Heart right ventricle (tissue), 16 donors: ENCODE results near the gene UNC5CL. TPM values are rescaled to one million over a fixed set of nuclear protein-coding genes. Genes with fewer than 3 reads are reported as not detected.
A peak's percentile ranks its signal among the peaks of the same experiment; 100 is the strongest.

Experiments
- ATAC-seq, 8 donors: fragments of 200-7000 bp; cut with Tn5 transposase; one replicate each; pipeline ENCODE4 v1.9.1; 2020; ENCODE audit warnings: mild to moderate bottlenecking in 8 of 8, moderate library complexity in 8 of 8, moderate number of reproducible peaks in 1 of 8
- DNase-seq, 2 donors: peaks; one replicate each; pipeline ENCODE4 v3.0.0-alpha.2; 2020
- H3K27ac ChIP-seq, 10 donors: fragments of 200-600 bp; sonication (generic) in 2 of 10; one replicate each; pipeline versions ENCODE4 v1.5.0 to v1.8.0; 2020 to 2022; ENCODE audit warnings: mild to moderate bottlenecking in 3 of 10
- H3K27me3 ChIP-seq, 7 donors: fragments of 200-600 bp; one replicate each; pipeline ENCODE4 v1.8.0; 2021 to 2022; ENCODE audit warnings: mild to moderate bottlenecking in 2 of 7
- H3K36me3 ChIP-seq, 9 donors: fragments of 200-600 bp; sonication (generic) in 1 of 9; one replicate each; pipeline versions ENCODE4 v1.5.0 to v1.8.0; 2020 to 2022; ENCODE audit warnings: mild to moderate bottlenecking in 2 of 9
- H3K4me1 ChIP-seq, 9 donors: fragments of 200-600 bp; sonication (generic) in 1 of 9; one replicate each; pipeline versions ENCODE4 v1.5.0 to v1.8.0; 2020 to 2022; ENCODE audit warnings: mild to moderate bottlenecking in 4 of 9
- H3K4me3 ChIP-seq, 10 donors: fragments of 200-600 bp; sonication (generic) in 2 of 10; one replicate each; pipeline versions ENCODE4 v1.5.0 to v1.8.0; 2020 to 2022; ENCODE audit warnings: mild to moderate bottlenecking in 7 of 10, moderate library complexity in 2 of 10
- H3K9me3 ChIP-seq, 11 donors: fragments of 200-600 bp in 10 of 11; sonication (generic) in 2 of 11; one replicate each; pipeline versions ENCODE4 v1.5.0 to v1.8.0; 2013 to 2022; ENCODE audit warnings: mild to moderate bottlenecking in 2 of 11, control low read depth in 1 of 11, moderate library complexity in 1 of 11
- whole genome bisulfite sequencing, 2 donors: extraction: QIAGEN DNeasy Blood & Tissue Kit; methylation state at CpG; one replicate each; pipeline ENCODE4 v1.1.7; 2013; ENCODE audit warnings: inconsistent platforms in 1 of 2; 5-methylcytosine and 5-hydroxymethylcytosine counted together
- intact Hi-C, 10 donors: fragments of 100-400 bp; cut with DNase I; formaldehyde crosslinking; loops; one replicate each; pipeline versions ENCODE4 v1.11.1 to v1.14.2; 2022
- polyA plus RNA-seq, 2 donors: library from polyadenylated mRNA; stranded (reverse); fragments of 200-250 nt; gene quantifications; one replicate each; pipeline ENCODE4 v1.2.3, GENCODE V29; 2013
- total RNA-seq, 10 donors: library from RNA; stranded (reverse); fragmentation: NEBNext Ultra II Directional in 3 of 10; extraction: Animal tissue kit (Norgen Biotek cat#: 25700) in 3 of 10; gene quantifications; one replicate each; pipeline versions ENCODE4 v1.2.1 to v1.2.4, GENCODE V29; 2021 to 2023
- TF ChIP-seq, protein P1 (sequence below), 9 donors: fragments of 200-600 bp; sonication (generic) in 2 of 9; IDR thresholded peaks; one replicate each; pipeline versions ENCODE4 v1.5.0 to v1.8.0; 2021 to 2022; ENCODE audit warnings: antibody characterized with exemption in 9 of 9, mild to moderate bottlenecking in 5 of 9, moderate library complexity in 1 of 9
- donor health status: Arrhythmogenic right ventricular cardiomyopathy.
- donor health status: ischemic (EF 13 %, LVEDD 7.1; RV severe dilation, severe dysfunction).
- donor health status: healthy with polysubstance abuse.
- donor health status: DM: no; HTN: yes; CAD: no.
- donor health status: DM: no; HTN: no; CAD: no.
- donor health status: ischemic (EF 25% LVEDD 6.9; RV normal size, moderate dysfunction).
- donor health status: ischemic (EF 25% LVEDD 5.7; RV mildly dilated, moderate dysfunction).
- donor health status: healthy.
- donor health status: DM: yes; HTN: yes; CAD: no.
- donor health status: Ischemic cardiomyopathy.
- donor health status: ischemic (EF 35%, LVEDD 5.7; RV mildly dilated, moderate dysfunction).
- donor health status: nonischemic (EF 11% LVEDD 7.7; RV severe dilation, severe dysfunction).
- donor health status: DM: yes; HTN: yes; CAD: no.
- donor health status: PGD.
- donor health status: ischemic (EF 29% LVEDD 5.4; RV normal size, mild dysfunction).
- donor health status: nonischemic (EF 23%, LVEDD 6.1; RV moderate dilation, normal function).

The UNC5CL gene
- total and polyA plus RNA-seq, 12 donors, result 0.19 to 1.9 (median 0.45) TPM

DNA sequence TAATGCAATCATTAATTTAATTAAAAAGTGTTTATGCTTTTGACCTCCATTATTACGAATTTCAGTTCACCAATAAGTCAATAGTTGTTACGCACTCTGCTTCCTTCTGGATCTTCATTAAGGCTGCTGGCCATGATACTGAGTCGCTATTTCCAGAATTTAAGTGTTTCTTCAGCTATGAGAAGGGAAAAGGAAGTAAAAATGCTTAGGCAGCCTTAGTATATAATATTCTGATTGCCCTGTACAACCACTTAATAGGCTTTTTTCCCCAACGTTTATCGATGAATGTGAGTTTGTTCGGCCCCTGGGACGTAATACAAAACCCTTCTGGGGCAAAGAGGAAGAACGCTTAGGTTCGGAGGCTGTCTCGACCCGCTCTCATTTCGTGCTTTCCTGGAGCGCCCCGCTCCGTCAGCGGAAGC is 32.5 kb upstream of the UNC5CL start:
- intact Hi-C loops, result loop anchor here in 2 of 10 donors (5.0 kb wide), 2 partner anchors 216 to 661 kb away; partner anchors contain the start of gene TREM1 (in 1 of the 2)
- TF ChIP-seq, protein P1, sequence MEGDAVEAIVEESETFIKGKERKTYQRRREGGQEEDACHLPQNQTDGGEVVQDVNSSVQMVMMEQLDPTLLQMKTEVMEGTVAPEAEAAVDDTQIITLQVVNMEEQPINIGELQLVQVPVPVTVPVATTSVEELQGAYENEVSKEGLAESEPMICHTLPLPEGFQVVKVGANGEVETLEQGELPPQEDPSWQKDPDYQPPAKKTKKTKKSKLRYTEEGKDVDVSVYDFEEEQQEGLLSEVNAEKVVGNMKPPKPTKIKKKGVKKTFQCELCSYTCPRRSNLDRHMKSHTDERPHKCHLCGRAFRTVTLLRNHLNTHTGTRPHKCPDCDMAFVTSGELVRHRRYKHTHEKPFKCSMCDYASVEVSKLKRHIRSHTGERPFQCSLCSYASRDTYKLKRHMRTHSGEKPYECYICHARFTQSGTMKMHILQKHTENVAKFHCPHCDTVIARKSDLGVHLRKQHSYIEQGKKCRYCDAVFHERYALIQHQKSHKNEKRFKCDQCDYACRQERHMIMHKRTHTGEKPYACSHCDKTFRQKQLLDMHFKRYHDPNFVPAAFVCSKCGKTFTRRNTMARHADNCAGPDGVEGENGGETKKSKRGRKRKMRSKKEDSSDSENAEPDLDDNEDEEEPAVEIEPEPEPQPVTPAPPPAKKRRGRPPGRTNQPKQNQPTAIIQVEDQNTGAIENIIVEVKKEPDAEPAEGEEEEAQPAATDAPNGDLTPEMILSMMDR (IDR thresholded peaks at IDR 0.05), result peak in 3 of 9 donors; percentile 30 to 41 (median 35)
- Histone ChIP-seq H3K4me1 (peaks cover 6 to 46% (median 38%) of the 10 kb centered on the region in 9 donors), H3K9me3 (no peaks in the 10 kb centered on the region), H3K4me3 (peak overlapping the region; percentile 48 to 98 (median 90)), H3K36me3 (peaks cover 0 to 42% (median 18%) of the 10 kb centered on the region in 9 donors), H3K27me3 (no peaks in the 10 kb centered on the region), H3K27ac (peak overlapping the region; percentile 96 to 100 (median 100))
- ATAC-seq (no peak), DNase-seq (peak in 1 of 2 donors; percentile 80)
- 0 to 1% methylated on average over 16 of the region's 16 CpGs for WGBS, 2 donors

DNA sequence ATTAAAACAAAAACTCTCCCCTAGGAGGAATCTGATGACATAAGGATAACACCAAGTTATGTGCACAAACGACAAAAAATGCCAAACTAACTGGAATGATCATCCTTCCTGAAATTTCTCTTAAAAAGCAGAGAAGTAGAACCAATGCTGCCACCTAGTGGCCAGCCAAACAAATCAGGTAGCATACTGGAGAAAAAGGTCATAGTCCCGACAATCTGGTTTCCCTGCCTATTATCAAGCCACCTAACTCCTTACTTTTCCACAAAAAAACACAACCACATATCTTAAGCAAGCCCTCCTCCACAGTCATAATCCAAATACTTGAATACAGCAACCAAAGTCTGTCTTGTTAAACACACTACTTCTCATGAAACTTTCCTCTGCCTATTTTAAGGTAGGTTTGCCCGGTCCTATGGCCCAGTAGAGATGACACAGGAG is 27.9 kb upstream of the UNC5CL start:
- DNase-seq (peak; percentile 43 to 69), ATAC-seq (no peak)
- Histone ChIP-seq H3K27me3 (no peaks in the 10 kb centered on the region), H3K9me3 (no peaks in the 10 kb centered on the region), H3K4me3 (no peak overlapping the region), H3K4me1 (peaks cover 0 to 53% (median 33%) of the 10 kb centered on the region in 9 donors), H3K27ac (peak overlapping the region in 1 of 10 donors; percentile 21), H3K36me3 (peaks cover 0 to 86% (median 37%) of the 10 kb centered on the region in 9 donors)
- WGBS, 2 donors, result 27% methylated on average over 3 of the region's 3 CpGs
- TF ChIP-seq, protein P1 (IDR thresholded peaks at IDR 0.05), result peak; percentile 80 to 90 (median 87)
- intact Hi-C loops, result loop anchor here in 7 of 10 donors (2.0 to 10.0 kb wide), 5 partner anchors 38 to 170 kb away; no protein-coding TSS in a partner anchor

DNA sequence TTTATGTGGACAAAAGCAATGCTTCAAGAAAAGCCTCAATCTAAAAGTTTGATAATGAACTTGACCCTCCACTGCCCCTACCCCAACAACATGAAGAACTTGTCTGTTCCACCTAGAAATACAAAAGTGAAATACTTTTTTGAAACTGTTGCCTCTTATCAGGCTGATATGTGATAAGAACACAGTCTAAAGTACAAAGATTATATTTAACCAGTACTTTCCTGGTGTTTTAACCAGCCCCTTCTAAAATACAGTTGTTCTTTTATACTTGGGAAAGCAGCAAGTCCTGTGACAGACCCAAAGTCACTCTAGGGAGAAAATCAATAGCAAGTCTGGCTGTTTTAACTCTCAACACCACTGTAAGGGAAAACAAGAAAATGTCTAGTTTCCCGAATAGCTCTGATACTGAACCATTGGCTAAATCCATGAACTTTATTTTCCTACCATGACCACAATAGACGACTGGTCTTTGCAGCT is 26.6 kb upstream of the UNC5CL start:
- ATAC-seq (no peak), DNase-seq (no peak)
- H3K27ac ChIP-seq, result peak overlapping the region in 5 of 10 donors; percentile 0 to 80 (median 26)
- WGBS, 2 donors, result 72 to 76% methylated on average over 2 of the region's 2 CpGs
- no peak overlapping the region for H3K4me3 ChIP-seq
- intact Hi-C loops, result loop anchor here in 7 of 10 donors (2.0 to 10.0 kb wide), 5 partner anchors 37 to 168 kb away; no protein-coding TSS in a partner anchor
- TF ChIP-seq, protein P1 (IDR thresholded peaks at IDR 0.05), result no peak
- peaks cover 0 to 98% (median 38%) of the 10 kb centered on the region in 9 donors for H3K36me3 ChIP-seq
- peaks cover 0 to 58% (median 36%) of the 10 kb centered on the region in 9 donors for H3K4me1 ChIP-seq
- H3K9me3 ChIP-seq, result no peaks in the 10 kb centered on the region
- no peaks in the 10 kb centered on the region for H3K27me3 ChIP-seq

DNA sequence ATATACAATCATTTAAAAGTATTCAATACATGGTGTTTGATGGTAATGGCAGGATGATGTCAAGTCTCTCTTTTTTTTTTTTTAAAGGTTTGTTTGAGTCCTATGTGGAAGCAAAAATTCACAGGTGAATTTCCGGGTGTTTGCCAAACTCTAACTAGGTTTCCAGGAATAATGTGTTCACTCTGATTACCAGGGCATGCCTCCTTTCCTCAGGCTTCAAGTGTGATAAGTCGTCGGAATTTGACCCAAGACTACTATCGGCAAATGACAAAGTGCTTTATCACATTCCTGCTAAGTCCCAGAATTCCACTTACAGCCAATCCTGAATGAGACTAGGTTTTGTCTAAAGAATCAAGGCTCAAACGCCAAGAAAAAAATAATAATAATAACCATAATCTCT is 25.8 kb upstream of the UNC5CL start:
- TF ChIP-seq, protein P1 (IDR thresholded peaks at IDR 0.05), result no peak
- Histone ChIP-seq H3K4me3 (no peak overlapping the region), H3K36me3 (peaks cover 0 to 90% (median 36%) of the 10 kb centered on the region in 9 donors), H3K4me1 (peaks cover 0 to 63% (median 31%) of the 10 kb centered on the region in 9 donors), H3K9me3 (no peaks in the 10 kb centered on the region), H3K27me3 (no peaks in the 10 kb centered on the region), H3K27ac (peak overlapping the region in 7 of 10 donors; percentile 0 to 80 (median 59))
- 38 to 53% methylated on average over 5 of the region's 5 CpGs for WGBS, 2 donors
- intact Hi-C loops, result loop anchor here in 7 of 10 donors (2.0 to 10.0 kb wide), 5 partner anchors 36 to 168 kb away; no protein-coding TSS in a partner anchor
- ATAC-seq, result no peak
- no peak for DNase-seq
